SU-DHL-6 (cell line): ENCODE results near the gene IFFO2.

ENCODE experiments used
- H2AFZ ChIP-seq: fragments of 200-600 bp; sonication (generic); 2 replicates; pipeline ENCODE4 v1.6.1; 2014; ENCODE audit warnings: low read depth, mild to moderate bottlenecking, moderate library complexity, mixed read lengths, antibody characterized with exemption, low read length; ENCODE audit not compliant: severe bottlenecking
- H3F3A ChIP-seq: fragments of 200-600 bp; shearing (Covaris generic); 2 replicates; pipeline ENCODE4 v1.6.0; 2016; ENCODE audit warnings: antibody characterized with exemption, mild to moderate bottlenecking; ENCODE audit not compliant: insufficient read depth
- H3K27ac ChIP-seq: fragments of 200-600 bp; sonication (generic); 2 replicates; pipeline ENCODE4 v1.5.1; 2016; ENCODE audit warnings: low read depth, mild to moderate bottlenecking, low read length, moderate library complexity, mixed read lengths
- H3K27me3 ChIP-seq: fragments of 200-600 bp; sonication (generic), shearing (Covaris generic); 2 replicates; pipeline ENCODE4 v1.6.0; 2014; ENCODE audit warnings: mild to moderate bottlenecking, low read length
- H3K36me3 ChIP-seq: fragments of 200-600 bp; sonication (generic); 2 replicates; pipeline ENCODE4 v1.6.1; 2014; ENCODE audit warnings: mild to moderate bottlenecking, low read length, mixed read lengths
- H3K4me2 ChIP-seq: fragments of 300-600, 200-600 bp; shearing (Covaris generic), sonication (generic); 2 replicates; pipeline ENCODE4 v1.6.0; 2014; ENCODE audit warnings: low read length, low read depth, mild to moderate bottlenecking; ENCODE audit not compliant: poor library complexity, severe bottlenecking
- H3K4me3 ChIP-seq: fragments of 200-600 bp; sonication (generic); 2 replicates; pipeline ENCODE4 v1.5.1; 2014; ENCODE audit warnings: antibody characterized with exemption, low read length, mild to moderate bottlenecking, mixed read lengths; ENCODE audit not compliant: insufficient read depth, poor library complexity, severe bottlenecking
- H3K79me2 ChIP-seq: fragments of 200-600 bp; sonication (generic); 2 replicates; pipeline ENCODE4 v1.6.1; 2014; ENCODE audit warnings: mild to moderate bottlenecking, low read length, moderate library complexity; ENCODE audit not compliant: insufficient read depth
- H3K9ac ChIP-seq: fragments of 200-600 bp; sonication (generic); 2 replicates; pipeline ENCODE4 v1.7.0; 2014; ENCODE audit warnings: mild to moderate bottlenecking, low read length
- H3K9me2 ChIP-seq: fragments of 200-600 bp; sonication (generic); replicated peaks from 2 replicates; pipeline ENCODE4 v1.6.1; 2014; ENCODE audit warnings: low read length; ENCODE audit not compliant: insufficient read depth
- H3K9me3 ChIP-seq: fragments of 200-600 bp; sonication (generic); 2 replicates; pipeline ENCODE4 v1.6.1; 2014; ENCODE audit warnings: low read length, mixed read lengths; ENCODE audit not compliant: insufficient read depth
- H4K20me1 ChIP-seq: fragments of 200-600 bp; sonication (generic); 2 replicates; pipeline ENCODE4 v1.6.1; 2014; ENCODE audit warnings: low read depth, mild to moderate bottlenecking, antibody characterized with exemption, low read length, moderate library complexity, mixed read lengths
- EZH2phosphoT487 ChIP-seq: fragments of 200-600 bp; sonication (generic), shearing (Covaris generic); conservative IDR thresholded peaks from 2 replicates; pipeline ENCODE4 v1.6.1; 2018; ENCODE audit warnings: mild to moderate bottlenecking, antibody characterized with exemption, low read length, moderate library complexity, mixed read lengths
- TF ChIP-seq, protein P1 (sequence below): fragments of 200-600 bp; sonication (generic); IDR thresholded peaks from one replicate; pipeline ENCODE4 v1.5.1; 2017; ENCODE audit warnings: antibody characterized with exemption, mild to moderate bottlenecking, low read length, moderate library complexity; ENCODE audit not compliant: insufficient read depth, poor library complexity, severe bottlenecking

Gene IFFO2

DNA sequence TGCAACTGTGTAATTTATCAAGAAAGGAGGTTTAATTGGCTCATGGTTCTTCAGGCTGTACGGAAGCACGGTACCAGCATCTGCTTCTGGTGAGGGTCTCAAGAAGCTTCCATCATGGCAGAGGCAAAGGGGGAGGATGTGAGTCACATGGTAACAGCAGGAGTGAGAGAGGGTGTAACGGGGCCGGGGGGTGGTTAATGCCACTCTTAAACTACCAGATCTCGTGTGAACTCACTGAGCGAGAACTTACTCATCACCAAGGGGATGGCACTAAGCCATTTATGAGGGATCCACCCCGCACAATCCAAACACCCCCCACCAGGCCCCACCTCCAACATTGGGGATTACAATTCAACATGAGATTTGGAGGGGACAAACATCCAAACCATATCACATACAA lies 21.0 kb upstream of the IFFO2 start:
- Histone ChIP-seq H3K79me2 (no peaks in the 10 kb centered on the region), H3K27ac (no peak overlapping the region), H3K4me3 (no peak overlapping the region), H3K9me2 (no peaks in the 10 kb centered on the region), H4K20me1 (no peaks in the 10 kb centered on the region), H3K4me2 (no peak overlapping the region), H3F3A (no peaks in the 10 kb centered on the region), H3K36me3 (no peaks in the 10 kb centered on the region), H3K9ac (no peak overlapping the region), H3K27me3 (no peaks in the 10 kb centered on the region), H3K9me3 (no peaks in the 10 kb centered on the region; the same call in 1 of the 2 replicates), H2AFZ (no peak overlapping the region)
- TF ChIP-seq, protein P1, sequence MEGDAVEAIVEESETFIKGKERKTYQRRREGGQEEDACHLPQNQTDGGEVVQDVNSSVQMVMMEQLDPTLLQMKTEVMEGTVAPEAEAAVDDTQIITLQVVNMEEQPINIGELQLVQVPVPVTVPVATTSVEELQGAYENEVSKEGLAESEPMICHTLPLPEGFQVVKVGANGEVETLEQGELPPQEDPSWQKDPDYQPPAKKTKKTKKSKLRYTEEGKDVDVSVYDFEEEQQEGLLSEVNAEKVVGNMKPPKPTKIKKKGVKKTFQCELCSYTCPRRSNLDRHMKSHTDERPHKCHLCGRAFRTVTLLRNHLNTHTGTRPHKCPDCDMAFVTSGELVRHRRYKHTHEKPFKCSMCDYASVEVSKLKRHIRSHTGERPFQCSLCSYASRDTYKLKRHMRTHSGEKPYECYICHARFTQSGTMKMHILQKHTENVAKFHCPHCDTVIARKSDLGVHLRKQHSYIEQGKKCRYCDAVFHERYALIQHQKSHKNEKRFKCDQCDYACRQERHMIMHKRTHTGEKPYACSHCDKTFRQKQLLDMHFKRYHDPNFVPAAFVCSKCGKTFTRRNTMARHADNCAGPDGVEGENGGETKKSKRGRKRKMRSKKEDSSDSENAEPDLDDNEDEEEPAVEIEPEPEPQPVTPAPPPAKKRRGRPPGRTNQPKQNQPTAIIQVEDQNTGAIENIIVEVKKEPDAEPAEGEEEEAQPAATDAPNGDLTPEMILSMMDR = no peak
- TF ChIP-seq EZH2phosphoT487 = no peak

DNA sequence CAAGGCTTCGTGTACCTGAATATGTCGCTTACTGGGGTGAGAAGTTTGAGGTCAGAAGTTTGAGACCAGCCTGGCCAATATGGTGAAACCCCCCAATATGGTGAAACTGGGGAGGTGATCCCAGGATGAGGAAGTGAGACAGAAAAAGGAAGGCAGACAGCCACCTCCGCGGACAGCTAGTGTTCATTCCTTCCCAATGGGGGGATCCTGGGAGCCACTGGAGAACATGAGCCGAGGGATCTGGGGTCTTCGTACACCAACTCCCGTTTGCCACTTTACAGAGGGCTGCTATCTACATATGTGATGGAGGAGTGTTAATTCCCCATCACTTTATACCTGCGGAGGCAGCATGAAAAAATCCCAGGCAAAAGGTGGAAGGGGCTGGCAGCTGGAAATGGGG lies 19.6 kb upstream of the IFFO2 start:
- Histone ChIP-seq H3F3A (no peaks in the 10 kb centered on the region), H3K79me2 (no peaks in the 10 kb centered on the region), H3K9me3 (no peaks in the 10 kb centered on the region; the same call in 1 of the 2 replicates), H3K36me3 (no peaks in the 10 kb centered on the region), H4K20me1 (no peaks in the 10 kb centered on the region), H3K27ac (no peak overlapping the region), H3K27me3 (no peaks in the 10 kb centered on the region), H3K9me2 (no peaks in the 10 kb centered on the region), H3K4me3 (no peak overlapping the region), H3K4me2 (no peak overlapping the region), H2AFZ (no peak overlapping the region), H3K9ac (no peak overlapping the region)
- TF ChIP-seq EZH2phosphoT487 = no peak
- TF ChIP-seq, protein P1 = no peak

DNA sequence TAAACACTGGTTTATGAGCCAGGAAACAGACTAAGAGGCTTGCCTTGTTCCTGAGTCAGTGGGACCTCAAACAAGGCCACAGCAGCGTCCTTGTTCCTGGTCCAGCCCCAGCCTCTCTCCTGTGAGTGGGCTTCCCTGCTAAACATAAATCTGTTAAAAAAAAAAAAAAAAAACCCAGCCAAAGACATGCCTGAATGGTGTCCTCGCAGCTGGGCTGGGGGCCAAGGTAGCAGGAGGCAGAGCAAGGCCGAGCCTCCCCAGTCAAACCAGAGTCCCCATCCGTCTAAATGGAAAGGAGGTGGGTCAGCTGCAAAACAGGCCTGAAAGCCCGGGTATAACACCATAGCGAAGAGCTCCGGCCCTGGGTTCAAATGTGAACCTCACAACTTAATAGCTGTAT lies 18.1 kb upstream of the IFFO2 start:
- H3K9me3 ChIP-seq = no peaks in the 10 kb centered on the region
- no peak overlapping the region for H3K4me2 ChIP-seq
- H3K27me3 ChIP-seq = no peaks in the 10 kb centered on the region
- no peak overlapping the region for H3K4me3 ChIP-seq
- H2AFZ ChIP-seq = no peak overlapping the region
- no peak overlapping the region for H3K27ac ChIP-seq
- TF ChIP-seq, protein P1 = no peak
- no peak for TF ChIP-seq EZH2phosphoT487
- no peaks in the 10 kb centered on the region for H3K79me2 ChIP-seq
- H3K36me3 ChIP-seq = no peaks in the 10 kb centered on the region
- no peaks in the 10 kb centered on the region for H3F3A ChIP-seq
- no peak overlapping the region for H3K9ac ChIP-seq
- no peaks in the 10 kb centered on the region for H4K20me1 ChIP-seq
- H3K9me2 ChIP-seq = no peaks in the 10 kb centered on the region
